TTC549 (cell line): Measurements from ENCODE around the gene HPSE2.
"Not testable (repeated sequence)": the region's sequence is repeated elsewhere in the genome, so short reads cannot be mapped to it uniquely, and the experiment has no call there.

ENCODE experiments used
- FAIRE-seq: peaks from 2 replicates; lab custom pipeline; 2012; peaks lifted over from hg19 to GRCh38; lab: Jason Lieb, UNC

Gene HPSE2

GRCh38 chr10:99161165-99161564, 74.5 kb downstream of the HPSE2 start:
- FAIRE-seq: no peak

DNA sequence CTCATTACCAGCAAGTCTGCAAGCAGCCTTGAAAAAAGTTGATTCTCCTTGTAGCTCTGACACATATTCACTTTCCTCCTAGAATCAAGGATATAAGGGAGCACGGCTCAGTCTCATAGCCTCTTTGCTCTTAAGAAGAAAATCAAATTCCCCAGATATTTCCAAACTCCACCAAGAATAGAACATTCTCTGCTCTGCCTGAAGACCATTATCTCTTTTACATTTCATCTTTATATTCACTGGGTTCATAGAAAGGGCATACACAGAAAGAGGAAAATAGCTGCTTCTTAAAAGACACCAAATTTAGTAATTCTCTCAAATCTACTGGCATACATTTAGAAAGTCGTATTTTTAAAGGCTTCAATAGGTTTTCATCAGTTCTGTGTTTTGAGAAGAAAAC, 92.0 kb downstream of the HPSE2 start:
- FAIRE-seq: no peak

- no peak for FAIRE-seq
Measured at GRCh38 chr10:99143011-99143410, 92.6 kb downstream of the HPSE2 start.

DNA sequence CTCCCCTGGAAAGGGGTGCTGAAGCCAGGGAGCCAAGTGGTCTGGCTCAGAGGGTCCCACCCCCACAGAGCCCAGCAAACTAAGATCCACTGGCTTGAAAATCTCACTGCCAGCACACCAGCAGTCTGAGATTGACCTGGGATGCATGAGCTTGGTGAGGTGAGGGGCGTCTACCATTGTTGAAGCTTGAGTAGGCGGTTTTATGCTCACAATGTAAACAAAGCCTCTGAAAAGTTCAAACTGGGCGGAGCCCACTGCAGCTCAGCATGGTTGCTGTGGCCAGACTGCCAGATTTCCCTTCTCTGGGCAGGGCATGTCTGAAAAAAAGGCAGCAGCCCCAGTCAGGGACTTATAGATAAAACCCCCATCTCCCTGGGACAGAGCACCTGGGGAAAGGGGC, 102.8 kb downstream of the HPSE2 start:
- not testable (repeated sequence) for FAIRE-seq

- FAIRE-seq: no peak
Measured at GRCh38 chr10:99125879-99126278, 109.8 kb downstream of the HPSE2 start.

GRCh38 chr10:99124376-99124775, 111.3 kb downstream of the HPSE2 start:
- FAIRE-seq: no peak

GRCh38 chr10:99123851-99124250, 111.8 kb downstream of the HPSE2 start:
- FAIRE-seq: no peak

DNA sequence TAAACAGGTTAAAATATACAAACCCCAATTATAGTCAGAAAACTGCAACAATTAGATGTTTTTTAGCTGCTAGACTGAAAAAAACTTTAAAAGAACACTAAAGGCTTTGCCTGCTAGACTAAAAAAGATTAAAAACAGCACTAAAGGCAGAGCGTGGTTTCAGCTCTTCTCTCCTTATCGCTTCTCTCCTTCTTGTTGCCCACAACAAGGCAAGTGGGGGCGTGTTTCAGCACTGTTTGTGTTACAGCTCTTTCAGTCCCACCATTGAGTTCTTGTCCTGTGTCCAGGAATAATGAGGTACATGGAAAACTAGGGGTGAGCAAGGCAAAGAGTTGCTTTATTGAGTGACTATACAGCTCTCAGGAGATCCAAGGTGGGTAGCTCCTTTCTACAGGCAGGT, 112.3 kb downstream of the HPSE2 start:
- FAIRE-seq: no peak

DNA sequence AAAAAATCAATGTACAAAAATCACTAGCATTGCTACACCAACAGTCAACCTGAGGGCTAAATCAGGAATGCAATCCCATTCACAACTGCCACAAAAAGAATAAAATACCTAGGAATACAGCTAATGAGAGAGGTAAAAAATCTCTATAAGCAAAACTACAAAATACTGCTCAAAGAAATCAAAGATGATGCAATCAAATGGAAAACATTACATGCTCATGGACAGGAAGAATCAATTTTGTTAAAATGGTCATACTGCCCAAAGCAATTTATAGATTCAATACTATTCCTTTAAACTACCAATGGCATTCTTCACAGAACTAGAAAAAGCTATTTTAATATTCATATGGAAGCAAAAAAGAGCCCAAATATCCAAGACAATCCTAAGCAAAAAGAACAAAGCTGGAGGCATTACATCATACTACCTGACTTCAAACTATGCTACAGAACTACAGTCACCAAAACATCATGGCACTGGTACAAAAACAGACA, 116.3 kb downstream of the HPSE2 start:
- no peak for FAIRE-seq

- no peak for FAIRE-seq
Measured at GRCh38 chr10:99115703-99116102, 119.9 kb downstream of the HPSE2 start.

DNA sequence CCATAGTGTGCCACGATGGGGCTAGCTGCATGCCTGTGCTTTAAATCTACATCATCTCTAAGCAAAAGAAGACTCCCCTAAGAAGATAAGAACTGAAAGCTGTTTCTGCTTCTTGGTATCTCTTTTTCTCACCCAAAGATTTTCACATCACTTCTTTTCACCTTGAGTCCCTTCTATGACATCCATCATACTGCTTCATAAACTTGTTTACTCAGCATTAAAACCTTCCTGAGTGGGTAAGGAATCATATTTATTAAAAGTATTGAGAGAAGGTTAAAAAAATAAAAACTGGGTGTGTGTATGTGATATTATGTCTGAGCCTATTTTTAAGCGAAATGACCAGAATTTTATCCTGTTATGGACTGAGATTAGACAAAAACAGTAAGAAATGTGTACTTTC, 150.3 kb downstream of the HPSE2 start:
- FAIRE-seq: no peak

GRCh38 chr10:99084161-99084560, 151.5 kb downstream of the HPSE2 start:
- FAIRE-seq: no peak

DNA sequence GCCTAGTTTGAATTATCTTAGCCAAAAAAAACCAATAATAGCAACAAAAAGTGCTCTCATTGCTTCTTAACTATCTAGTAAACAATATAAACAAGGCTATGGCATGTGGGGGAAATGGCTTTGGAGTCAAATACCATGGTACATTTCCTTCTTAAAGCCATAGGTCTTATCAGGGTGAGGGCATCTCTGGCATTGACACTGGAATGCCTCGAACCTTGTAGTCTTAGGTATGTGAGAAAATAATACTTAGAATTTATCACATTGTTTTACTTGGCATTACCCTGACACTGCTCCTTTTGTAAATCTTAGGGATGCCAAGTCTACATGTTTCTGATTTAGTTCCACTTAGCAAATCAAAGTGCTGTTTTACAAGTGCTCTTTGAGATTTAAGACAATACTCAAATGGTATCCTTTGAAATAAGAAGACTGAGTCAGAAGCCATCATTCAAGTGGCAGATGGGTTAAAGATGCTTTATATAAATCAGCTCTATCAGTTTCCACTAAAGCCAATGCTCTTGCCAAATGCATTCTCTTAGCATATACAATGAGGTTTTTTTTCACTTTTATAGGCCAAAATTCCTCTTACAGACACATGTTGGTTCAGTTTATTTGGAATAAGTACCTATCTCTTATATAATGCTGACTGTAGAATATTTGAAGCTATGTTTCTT, 155.2 kb downstream of the HPSE2 start:
- FAIRE-seq: no peak

GRCh38 chr10:99062591-99062990, 173.1 kb downstream of the HPSE2 start:
- FAIRE-seq: no peak

DNA sequence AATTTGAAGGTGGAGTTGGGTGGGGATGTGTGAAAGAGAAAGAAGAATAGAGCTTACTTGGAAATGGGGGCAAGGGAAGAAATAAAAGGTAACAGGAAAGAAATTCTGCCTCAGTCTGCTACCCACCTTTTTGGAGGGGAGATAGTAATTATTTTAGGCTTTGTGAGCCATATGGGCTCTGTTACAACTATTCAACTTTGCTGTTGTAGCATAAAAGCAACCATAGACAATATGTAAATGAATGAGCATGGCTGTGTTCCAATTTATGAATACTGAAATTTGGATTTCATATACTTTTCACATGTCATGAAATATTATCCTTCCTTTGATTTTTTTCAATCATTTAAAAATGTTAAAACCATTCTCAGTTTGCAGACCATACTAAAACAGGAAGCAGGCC, 176.9 kb downstream of the HPSE2 start:
- FAIRE-seq: no peak

GRCh38 chr10:99057936-99058690, 177.5 kb downstream of the HPSE2 start:
- FAIRE-seq: no peak

- no peak for FAIRE-seq
Measured at GRCh38 chr10:99045671-99046070, 190.0 kb downstream of the HPSE2 start.

DNA sequence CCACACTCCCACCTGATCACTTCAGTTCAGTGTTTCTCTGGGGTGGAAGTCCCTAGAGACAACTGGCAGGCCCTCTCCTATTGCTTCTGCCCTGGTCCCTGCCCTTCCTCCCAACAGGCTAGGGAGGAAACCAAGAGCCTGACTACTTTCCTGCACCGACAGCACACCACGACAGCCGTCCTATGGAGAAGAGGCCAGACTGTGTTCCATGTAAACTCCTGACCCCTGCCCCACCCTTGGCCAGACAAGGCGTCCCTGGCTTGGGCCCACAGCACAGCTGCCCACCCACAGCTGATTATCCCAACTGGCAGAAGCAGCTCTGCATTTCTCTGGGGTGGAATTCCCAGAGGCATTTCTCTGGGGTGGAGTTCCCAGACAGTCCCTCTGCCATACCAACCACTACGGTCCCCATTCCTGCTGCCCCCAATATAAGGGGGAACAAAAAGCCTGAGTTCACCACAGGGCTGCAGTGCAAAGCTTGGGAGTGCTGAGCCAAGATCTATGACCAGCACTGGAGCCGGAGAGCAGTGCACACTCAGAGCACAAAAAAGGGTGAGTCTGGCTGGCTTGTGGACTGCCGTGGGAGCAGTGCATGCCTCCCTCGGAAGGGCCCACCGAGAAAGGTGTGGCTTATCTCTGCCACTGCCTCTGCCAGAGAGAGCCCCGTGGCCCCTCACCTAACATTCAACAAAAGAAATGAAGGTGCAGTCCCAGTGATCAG, 193.4 kb downstream of the HPSE2 start:
- no peak for FAIRE-seq

DNA sequence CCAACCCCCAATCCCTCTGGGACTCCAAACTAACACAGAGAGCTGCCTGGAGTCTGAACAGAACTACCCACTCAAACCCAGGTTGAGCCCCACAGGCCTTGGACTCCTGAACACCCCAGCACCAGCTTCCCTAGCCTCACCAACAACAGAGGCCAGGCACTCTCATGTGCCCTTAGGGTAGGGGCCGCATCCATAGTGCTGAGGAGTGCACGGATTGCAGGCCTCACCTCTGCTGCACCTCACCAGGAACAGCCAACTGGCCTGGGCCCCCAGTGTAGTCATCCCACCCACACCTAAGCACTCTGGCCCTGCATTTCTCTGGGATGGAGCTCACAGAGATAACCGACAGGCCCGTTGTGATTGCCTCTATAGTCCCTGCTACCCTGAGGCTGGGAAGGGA, 194.2 kb downstream of the HPSE2 start:
- FAIRE-seq: no peak

GRCh38 chr10:99013885-99014284, 221.8 kb downstream of the HPSE2 start:
- FAIRE-seq: no peak

DNA sequence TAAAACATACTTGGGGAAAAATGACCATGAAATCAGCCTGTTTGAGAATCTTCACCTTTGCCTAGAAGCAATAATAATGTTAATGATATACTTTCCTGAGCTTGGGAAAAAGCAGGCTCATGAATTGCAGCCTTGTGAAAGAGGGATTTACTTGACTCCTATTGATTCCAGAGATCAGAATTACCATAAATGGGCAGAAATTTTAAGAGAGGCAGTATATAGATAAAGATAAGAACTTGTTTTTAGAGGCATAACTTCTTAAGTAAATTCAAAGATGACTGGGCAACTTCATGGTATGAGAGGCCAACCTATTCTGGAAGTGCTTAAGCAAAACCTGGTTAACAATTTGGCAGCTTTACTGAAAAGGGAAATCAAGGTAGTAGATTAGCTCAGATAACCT, 225.4 kb downstream of the HPSE2 start:
- no peak for FAIRE-seq

- no peak for FAIRE-seq
Measured at GRCh38 chr10:99008054-99008453, 227.6 kb downstream of the HPSE2 start.

DNA sequence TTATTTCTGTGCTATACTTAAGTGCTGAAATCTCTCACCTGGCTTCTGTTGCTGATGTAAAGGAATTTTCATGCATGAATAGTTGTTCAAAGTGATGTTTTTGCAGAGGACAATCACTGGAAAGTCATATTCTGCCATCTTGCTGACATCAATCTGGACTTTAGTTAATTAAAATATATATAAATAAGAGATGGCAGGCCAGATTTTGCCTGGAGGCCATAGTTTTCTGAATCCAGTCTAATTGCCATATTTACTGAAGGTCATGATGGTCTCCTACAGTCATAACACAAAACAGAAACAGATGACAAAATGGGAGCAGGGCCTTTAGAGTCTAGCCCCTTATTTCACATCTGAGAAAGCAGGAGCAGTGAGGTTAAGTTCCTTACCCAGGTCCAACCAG, 228.2 kb downstream of the HPSE2 start:
- no peak for FAIRE-seq
